Stomach (tissue), 19 donors: Measurements from ENCODE around the gene OR9G4. TPM values are rescaled to one million over a fixed set of nuclear protein-coding genes. Genes with fewer than 3 reads are reported as not detected.

Source experiments
- DNase-seq, 2 donors: peaks; one replicate each; pipeline versions ENCODE4 v3.0.0 to v3.0.0-alpha.2; 2013 to 2019
- H3K27ac ChIP-seq, 5 donors: fragments of 200-600 bp in 4 of 5; sonication (generic) in 4 of 5; one replicate each; pipeline ENCODE4 v1.5.1; 2013 to 2019; ENCODE audit warnings: mild to moderate bottlenecking in 1 of 5, moderate library complexity in 1 of 5
- H3K27me3 ChIP-seq, 3 donors: fragments of 200-600 bp; sonication (generic); one replicate each; pipeline ENCODE4 v1.5.1; 2017 to 2019; ENCODE audit warnings: mixed run types in 1 of 3
- H3K36me3 ChIP-seq, 4 donors: fragments of 200-600 bp; sonication (generic); 1 replicate in 3 of 4; 2 replicates in 1 of 4; pipeline ENCODE4 v1.5.1; 2016 to 2019
- H3K4me1 ChIP-seq, 4 donors: fragments of 200-600 bp; sonication (generic); one replicate each; pipeline ENCODE4 v1.5.1; 2016 to 2019
- H3K4me3 ChIP-seq, 4 donors: fragments of 200-600 bp; sonication (generic) in 3 of 4; one replicate each; pipeline ENCODE4 v1.5.1; 2016 to 2019; ENCODE audit warnings: mild to moderate bottlenecking in 1 of 4
- H3K9me3 ChIP-seq, 4 donors: fragments of 200-600 bp; sonication (generic); one replicate each; pipeline ENCODE4 v1.5.1; 2016 to 2019
- CTCF ChIP-seq, 7 experiments: fragments of 450-650 bp in 4 of 7; fragments of 200-600 bp in 3 of 7; sonication (generic) in 3 of 7; IDR thresholded peaks; one replicate each; pipeline ENCODE4 v1.5.1; 2016 to 2019; ENCODE audit warnings: antibody characterized with exemption in 7 of 7, control low read depth in 2 of 7, mild to moderate bottlenecking in 1 of 7
- EP300 ChIP-seq: sonication (generic); formaldehyde crosslinking; IDR thresholded peaks from one replicate; pipeline ENCODE4 v1.6.1; 2017; ENCODE audit warnings: antibody characterized with exemption
- POLR2A ChIP-seq, 4 donors: fragments of 450-650 bp; IDR thresholded peaks; one replicate each; pipeline ENCODE4 v1.6.1; 2016; ENCODE audit warnings: antibody characterized with exemption in 4 of 4, control low read depth in 2 of 4, mild to moderate bottlenecking in 1 of 4, moderate library complexity in 1 of 4
- POLR2AphosphoS5 ChIP-seq, 3 donors: sonication (generic); formaldehyde crosslinking; IDR thresholded peaks; one replicate each; pipeline ENCODE4 v1.6.1; 2016; ENCODE audit warnings: antibody characterized with exemption in 3 of 3
- WGBS, 5 donors: extraction: QIAGEN DNeasy Blood & Tissue Kit in 3 of 5; methylation state at CpG; one replicate each; pipeline versions ENCODE4 v1.1.5 to v1.1.7; 2013 to 2018; 5-methylcytosine and 5-hydroxymethylcytosine counted together
- intact Hi-C: fragments of 100-400 bp; cut with DNase I; formaldehyde crosslinking; loops from one replicate; pipeline ENCODE4 v1.15.1; 2023; ENCODE audit warnings: low total_unique reads
- long read RNA-seq, 10 donors: transcript quantifications; one replicate each; lab custom pipeline, GENCODE V29; 2026
- polyA plus RNA-seq, 3 donors: library from polyadenylated mRNA; stranded (reverse); fragments of 200-250 nt; gene quantifications; one replicate each; pipeline ENCODE4 v1.2.3, GENCODE V29; 2013
- total RNA-seq, 5 donors: library from RNA; depleted of rRNA; stranded (reverse); fragments of >200 nt; gene quantifications; one replicate each; pipeline versions ENCODE4 v1.1.0 to v1.2.3, GENCODE V29; 2014 to 2016
- donor health status: healthy with polysubstance abuse.
- donor health status: Bipolar disorder and iron deficiency.
- donor health status: healthy.

OR9G4 gene
- total RNA-seq (not detected), polyA plus RNA-seq (not detected)
- long read RNA-seq, donor 1: 0 reads
- long read RNA-seq, donor 2: 0 reads
- long read RNA-seq, donor 3: 0 reads
- long read RNA-seq, donor 4: 0 reads
- long read RNA-seq, donor 5: 0 reads
- long read RNA-seq, donor 6: 0 reads
- long read RNA-seq, donor 7: 0 reads
- long read RNA-seq, donor 8: 0 reads
- long read RNA-seq, donor 9: 0 reads
- long read RNA-seq, donor 10: 0 reads

- intact Hi-C loops: no loop called here
- no peaks in the 10 kb centered on the region for H3K36me3 ChIP-seq
- H3K27ac ChIP-seq: no peak within 1 kb of the TSS
- TF ChIP-seq CTCF (IDR thresholded peaks at IDR 0.05): no peak
- no peak for TF ChIP-seq POLR2AphosphoS5 (IDR thresholded peaks at IDR 0.05)
- no peak within 1 kb of the TSS for H3K4me3 ChIP-seq
- DNase-seq: no peak
- no peaks in the 10 kb centered on the region for H3K27me3 ChIP-seq
- WGBS, 5 donors: 59 to 69% (median 69%) methylated on average over 1 of the region's 1 CpG
- no peaks in the 10 kb centered on the region for H3K9me3 ChIP-seq
- H3K4me1 ChIP-seq: no peaks in the 10 kb centered on the region
These were observed at the start of gene OR9G4 for GRCh38 chr11:56748597-56748996. TSS of gene OR9G4 (minus strand) at chr11:56748697. CDS start at chr11:56743766, 4,931 bp downstream.

- intact Hi-C loops: loop anchor here (10.0 kb wide), 1 partner anchor 839 kb away; no protein-coding TSS in a partner anchor
These were observed 35.0 kb upstream of the OR9G4 start for GRCh38 chr11:56783448-56784041.

GRCh38 chr11:56782167-56782847, 33.8 kb upstream of the OR9G4 start:
- Histone ChIP-seq H3K36me3 (no peaks in the 10 kb centered on the region), H3K27me3 (no peaks in the 10 kb centered on the region), H3K4me3 (no peak overlapping the region), H3K9me3 (no peaks in the 10 kb centered on the region), H3K4me1 (no peaks in the 10 kb centered on the region), H3K27ac (no peak overlapping the region)
- no peak for DNase-seq
- 79 to 90% (median 88%) methylated on average over 10 of the region's 10 CpGs for WGBS, 5 donors
- no peak for TF ChIP-seq POLR2AphosphoS5 (IDR thresholded peaks at IDR 0.05)
- TF ChIP-seq POLR2A (IDR thresholded peaks at IDR 0.05): no peak
- TF ChIP-seq CTCF (IDR thresholded peaks at IDR 0.05): no peak
- no peak for TF ChIP-seq EP300
- intact Hi-C loops: loop anchor here (10.0 kb wide), 1 partner anchor 838 kb away; no protein-coding TSS in a partner anchor

More at GRCh38 chr11:56783448-56784041, 35.0 kb upstream of the OR9G4 start:
- no peak for TF ChIP-seq POLR2A (IDR thresholded peaks at IDR 0.05)
- no peak for TF ChIP-seq EP300
- TF ChIP-seq CTCF (IDR thresholded peaks at IDR 0.05): peak in 3 of 7 experiments; percentile 35 to 43 (median 42)
- Histone ChIP-seq H3K4me1 (no peaks in the 10 kb centered on the region), H3K9me3 (no peaks in the 10 kb centered on the region), H3K27ac (no peak overlapping the region), H3K4me3 (no peak overlapping the region), H3K36me3 (no peaks in the 10 kb centered on the region), H3K27me3 (no peaks in the 10 kb centered on the region)
- WGBS, 5 donors: 5 to 10% (median 9%) methylated on average over 6 of the region's 6 CpGs
- peak in 1 of 2 donors; percentile 72 for DNase-seq

- Histone ChIP-seq H3K9me3 (no peaks in the 10 kb centered on the region), H3K4me3 (no peak overlapping the region), H3K4me1 (no peaks in the 10 kb centered on the region), H3K36me3 (no peaks in the 10 kb centered on the region), H3K27me3 (peaks cover 0 to 5% (median 0%) of the 10 kb centered on the region in 3 donors), H3K27ac (no peak overlapping the region)
- intact Hi-C loops: no loop called here
- no peak for TF ChIP-seq EP300
- TF ChIP-seq POLR2A (IDR thresholded peaks at IDR 0.05): no peak
- no peak for TF ChIP-seq POLR2AphosphoS5 (IDR thresholded peaks at IDR 0.05)
- TF ChIP-seq CTCF (IDR thresholded peaks at IDR 0.05): no peak
- no peak for DNase-seq
These were observed 28.3 kb upstream of the OR9G4 start for GRCh38 chr11:56776809-56777208.
